ENCODE results near the gene IFI27L2.

GRCh38 chr14:94112513-94113063 lies 16.8 kb downstream of the IFI27L2 start:
- TF ChIP-seq CTCF (conservative IDR thresholded peaks at IDR 0.05; ENCODE audit: low read depth, low read length) (no peak), EZH2 (IDR thresholded peaks at IDR 0.05; ENCODE audit: borderline replicate concordance, low read depth, low read length, poor library complexity, severe bottlenecking) (no peak)

Measured in A673 (cell line).